Osteocyte (in vitro differentiated cells): ENCODE data around the gene MYO10. TPM values are rescaled to one million over a fixed set of nuclear protein-coding genes. Genes with fewer than 3 reads are reported as not detected.

Experiments
- DNase-seq: peaks from one replicate; pipeline ENCODE4 v3.0.0; 2021; ENCODE audit warnings: mixed read lengths; ENCODE audit not compliant: unreplicated experiment; ENCODE audit errors: extremely low spot score
- H3K27ac Mint-ChIP-seq: one replicate; pipeline ENCODE4 v1.8.0; 2021; ENCODE audit warnings: mild to moderate bottlenecking, mixed read lengths; ENCODE audit not compliant: unreplicated experiment
- H3K27me3 Mint-ChIP-seq: one replicate; pipeline ENCODE4 v1.8.0; 2021; ENCODE audit warnings: mixed read lengths; ENCODE audit not compliant: unreplicated experiment
- H3K36me3 Mint-ChIP-seq: one replicate; pipeline ENCODE4 v1.8.0; 2021; ENCODE audit warnings: mixed read lengths; ENCODE audit not compliant: unreplicated experiment
- H3K4me1 Mint-ChIP-seq: one replicate; pipeline ENCODE4 v1.8.0; 2021; ENCODE audit warnings: mixed read lengths; ENCODE audit not compliant: unreplicated experiment
- H3K4me3 Mint-ChIP-seq: one replicate; pipeline ENCODE4 v1.8.0; 2021; ENCODE audit warnings: mild to moderate bottlenecking, moderate library complexity, mixed read lengths; ENCODE audit not compliant: unreplicated experiment
- H3K9me3 Mint-ChIP-seq: one replicate; pipeline ENCODE4 v1.8.0; 2021; ENCODE audit warnings: mixed read lengths; ENCODE audit not compliant: unreplicated experiment
- total RNA-seq: library from RNA; stranded (reverse); gene quantifications from 2 replicates; pipeline ENCODE4 v1.2.1, GENCODE V29; 2021
- TF ChIP-seq, protein P1 (sequence below): fragments of 200-600 bp; sonication (generic); IDR thresholded peaks from 2 replicates; pipeline ENCODE4 v1.5.0; 2021; ENCODE audit warnings: antibody characterized with exemption, mild to moderate bottlenecking, moderate library complexity

The MYO10 gene
- total RNA-seq, 1 donor from 2014 or later = 87.8 TPM

DNA sequence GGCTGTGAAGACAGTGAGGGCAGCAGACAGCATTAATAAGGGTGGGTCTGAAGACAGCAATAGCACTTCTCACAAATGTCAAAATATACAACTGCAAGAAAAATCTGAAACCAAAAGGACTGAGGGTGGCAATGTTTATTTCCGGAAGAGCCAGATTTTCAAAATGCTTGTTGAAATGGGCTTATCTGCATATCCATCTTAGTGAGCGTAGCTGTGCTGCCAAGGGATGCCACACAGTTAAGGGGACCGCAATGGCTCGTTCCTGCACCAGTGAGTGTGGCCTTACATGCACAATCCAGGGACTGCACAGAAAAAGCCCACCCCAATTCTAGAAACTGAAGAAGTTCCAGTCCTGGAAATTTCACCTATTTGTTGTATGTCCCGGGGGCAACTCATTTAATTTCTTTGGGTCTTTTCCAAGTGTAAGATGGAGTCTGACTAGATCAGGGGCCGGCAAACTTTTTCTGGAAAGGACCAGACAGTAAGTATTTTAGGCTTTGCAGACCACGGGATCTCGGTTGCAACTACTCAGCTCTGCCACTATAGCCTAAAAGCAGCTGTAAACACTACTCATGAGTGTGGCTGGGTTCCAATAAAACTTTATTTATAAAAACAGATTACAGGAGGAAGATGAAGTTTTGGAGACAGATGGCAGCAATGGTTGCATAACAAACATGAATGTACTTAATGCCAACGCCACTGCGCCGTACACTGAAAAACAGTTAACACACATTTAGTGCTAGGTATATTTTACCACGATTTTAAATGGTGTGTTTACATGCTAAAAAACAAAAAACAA is 154.1 kb downstream of the MYO10 start:
- Mint-ChIP-seq H3K9me3 (no peaks in the 10 kb centered on the region), H3K4me1 (peaks cover 43% of the 10 kb centered on the region), H3K4me3 (no peak overlapping the region), H3K27ac (no peak overlapping the region), H3K36me3 (peaks cover 40% of the 10 kb centered on the region), H3K27me3 (no peaks in the 10 kb centered on the region)
- TF ChIP-seq, protein P1, sequence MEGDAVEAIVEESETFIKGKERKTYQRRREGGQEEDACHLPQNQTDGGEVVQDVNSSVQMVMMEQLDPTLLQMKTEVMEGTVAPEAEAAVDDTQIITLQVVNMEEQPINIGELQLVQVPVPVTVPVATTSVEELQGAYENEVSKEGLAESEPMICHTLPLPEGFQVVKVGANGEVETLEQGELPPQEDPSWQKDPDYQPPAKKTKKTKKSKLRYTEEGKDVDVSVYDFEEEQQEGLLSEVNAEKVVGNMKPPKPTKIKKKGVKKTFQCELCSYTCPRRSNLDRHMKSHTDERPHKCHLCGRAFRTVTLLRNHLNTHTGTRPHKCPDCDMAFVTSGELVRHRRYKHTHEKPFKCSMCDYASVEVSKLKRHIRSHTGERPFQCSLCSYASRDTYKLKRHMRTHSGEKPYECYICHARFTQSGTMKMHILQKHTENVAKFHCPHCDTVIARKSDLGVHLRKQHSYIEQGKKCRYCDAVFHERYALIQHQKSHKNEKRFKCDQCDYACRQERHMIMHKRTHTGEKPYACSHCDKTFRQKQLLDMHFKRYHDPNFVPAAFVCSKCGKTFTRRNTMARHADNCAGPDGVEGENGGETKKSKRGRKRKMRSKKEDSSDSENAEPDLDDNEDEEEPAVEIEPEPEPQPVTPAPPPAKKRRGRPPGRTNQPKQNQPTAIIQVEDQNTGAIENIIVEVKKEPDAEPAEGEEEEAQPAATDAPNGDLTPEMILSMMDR = no peak
- DNase-seq = no peak

- DNase-seq = no peak
- H3K9me3 Mint-ChIP-seq = no peaks in the 10 kb centered on the region
- no peak overlapping the region for H3K27ac Mint-ChIP-seq
Observed at GRCh38 chr5:16780325-16780724, 155.8 kb downstream of the MYO10 start.

DNA sequence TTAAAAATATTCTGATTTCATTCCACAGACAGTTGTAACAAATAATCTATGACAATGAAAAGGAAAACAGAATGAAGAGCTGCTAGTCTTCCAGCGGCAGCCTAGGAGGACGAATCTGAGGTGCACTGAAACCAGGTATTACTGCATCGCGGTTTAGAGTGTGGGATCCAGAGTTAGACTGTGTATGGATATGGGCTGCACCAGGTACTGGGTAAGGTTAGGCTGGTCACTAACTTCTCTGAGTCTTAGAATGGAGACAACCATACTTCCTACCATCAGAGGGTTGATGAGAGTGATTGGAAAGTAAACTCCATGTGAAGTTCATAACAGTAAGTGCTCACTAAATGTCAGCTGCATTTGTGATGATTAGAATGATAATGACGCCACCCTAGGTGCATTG is 158.7 kb downstream of the MYO10 start:
- H3K4me3 Mint-ChIP-seq = no peak overlapping the region
- H3K4me1 Mint-ChIP-seq = peaks cover 20% of the 10 kb centered on the region
- H3K27me3 Mint-ChIP-seq = no peaks in the 10 kb centered on the region
- TF ChIP-seq, protein P1 = no peak
- no peaks in the 10 kb centered on the region for H3K9me3 Mint-ChIP-seq
- DNase-seq = no peak
- no peak overlapping the region for H3K27ac Mint-ChIP-seq
- H3K36me3 Mint-ChIP-seq = peaks cover 47% of the 10 kb centered on the region

More at GRCh38 chr5:16780325-16780724, 155.8 kb downstream of the MYO10 start:
- peaks cover 35% of the 10 kb centered on the region for H3K4me1 Mint-ChIP-seq
- TF ChIP-seq, protein P1 = no peak
- H3K36me3 Mint-ChIP-seq = peaks cover 46% of the 10 kb centered on the region
- H3K4me3 Mint-ChIP-seq = no peak overlapping the region
- H3K27me3 Mint-ChIP-seq = no peaks in the 10 kb centered on the region

GRCh38 chr5:16776611-16777251 is 159.4 kb downstream of the MYO10 start:
- no peak for DNase-seq
- Mint-ChIP-seq H3K27ac (peak overlapping the region; percentile 44), H3K27me3 (no peaks in the 10 kb centered on the region), H3K36me3 (peaks cover 42% of the 10 kb centered on the region), H3K4me1 (peaks cover 20% of the 10 kb centered on the region), H3K4me3 (no peak overlapping the region), H3K9me3 (no peaks in the 10 kb centered on the region)
- TF ChIP-seq, protein P1 = peak; percentile 19

DNA sequence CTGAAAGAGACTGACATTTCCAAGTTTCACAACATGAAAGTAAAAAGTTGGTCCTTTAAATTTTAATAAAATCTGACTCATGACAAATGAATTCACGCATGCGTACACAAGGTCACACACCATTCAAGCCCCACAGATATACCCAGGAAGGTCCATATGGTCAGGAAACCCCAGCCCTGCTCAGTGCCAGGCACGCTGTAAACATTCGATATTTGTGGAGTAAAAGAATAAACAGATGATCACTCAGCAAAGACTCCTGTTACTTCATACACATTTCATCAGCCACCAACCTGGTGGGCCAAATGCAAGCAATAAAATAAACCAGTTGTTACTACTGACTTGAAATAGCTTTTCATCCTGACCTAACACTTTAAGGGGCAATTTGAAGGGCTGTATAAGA is 161.3 kb downstream of the MYO10 start:
- TF ChIP-seq, protein P1 = no peak
- no peak overlapping the region for H3K4me3 Mint-ChIP-seq
- H3K36me3 Mint-ChIP-seq = peaks cover 39% of the 10 kb centered on the region
- no peaks in the 10 kb centered on the region for H3K9me3 Mint-ChIP-seq
- peaks cover 20% of the 10 kb centered on the region for H3K4me1 Mint-ChIP-seq
- H3K27ac Mint-ChIP-seq = no peak overlapping the region
- no peak for DNase-seq
- H3K27me3 Mint-ChIP-seq = no peaks in the 10 kb centered on the region
